ENCODE data around the gene MAST2. TPM values are rescaled to one million over a fixed set of nuclear protein-coding genes. Genes with fewer than 3 reads are reported as not detected.

Gene MAST2
- total and polyA plus RNA-seq, 2 donors (not counting 3 experiments of a cell fraction or from before 2014, with no cell fraction given) = 25.0 to 41.2 TPM

- BruUV-seq (replicated peaks) = no TSS peak
- no peak overlapping the region for H3K4me3 ChIP-seq (replicated peaks in 1 of 3; ENCODE audit: insufficient read depth in 1 of 3, low read depth in 1 of 3, low read length in 3 of 3)
- H3K36me3 ChIP-seq (ENCODE audit: control insufficient read depth in 2 of 2, extremely low read depth in 1 of 2, insufficient read depth in 2 of 2, low read length in 2 of 2) = peaks cover 0 to 4% of the 10 kb centered on the region in 2 experiments
- no peaks in the 10 kb centered on the region for H4K20me1 ChIP-seq (replicated peaks; ENCODE audit: control insufficient read depth, extremely low read depth, insufficient read depth, low read length)
- H3K9me3 ChIP-seq (replicated peaks; ENCODE audit: control insufficient read depth, insufficient read depth, low read length) = no peaks in the 10 kb centered on the region
- H3K27me3 ChIP-seq (ENCODE audit: control insufficient read depth in 2 of 2, insufficient read depth in 2 of 2, low read length in 2 of 2) = no peaks in the 10 kb centered on the region
- no peaks in the 10 kb centered on the region for H3K79me2 ChIP-seq (ENCODE audit: control insufficient read depth, insufficient read depth, low read length)
- no peaks in the 10 kb centered on the region for H3K4me1 ChIP-seq (ENCODE audit: control insufficient read depth, extremely low read depth, insufficient read depth, low read length)
- TF ChIP-seq MAX (IDR thresholded peaks at IDR 0.05; ENCODE audit: insufficient read depth, insufficient read length) (no peak), EZH2 (IDR thresholded peaks at IDR 0.05; ENCODE audit: borderline replicate concordance, low read depth, low read length, severe bottlenecking) (no peak), GATA2 (IDR thresholded peaks at IDR 0.05; ENCODE audit: insufficient read depth, insufficient read length, low read depth, low read length) (no peak), MYC (IDR thresholded peaks at IDR 0.05; ENCODE audit: low read depth, low read length) (no peak), CTCF (IDR thresholded peaks at IDR 0.05; ENCODE audit: extremely low read depth in 1 of 2, insufficient read depth in 1 of 2, low read depth in 1 of 2, low read length in 2 of 2) (no peak), POLR2A (IDR thresholded peaks at IDR 0.05; ENCODE audit: low read depth, low read length) (no peak), FOS (IDR thresholded peaks at IDR 0.05; ENCODE audit: borderline replicate concordance, insufficient read depth, low read length) (no peak), JUN (IDR thresholded peaks at IDR 0.05; ENCODE audit: borderline replicate concordance, insufficient read depth, insufficient read length, low read depth) (no peak), POLR2AphosphoS5 (IDR thresholded peaks at IDR 0.05; ENCODE audit: insufficient read depth, low read depth, low read length) (no peak)
- ChIA-PET CTCF (no interaction called here), POLR2A (no interaction called here)
- dilution Hi-C loops (cut with MboI; ENCODE audit: extremely low pct_ligation_motif_present, low sequenced_read_pairs) (loop anchor here (25.0 kb wide), 1 partner anchor 159 kb away; the partner anchor contains the start of genes P3R3URF, POMGNT1 and TSPAN1), intact Hi-C loops (cut with micrococcal nuclease) (no loop called here)
- H2AFZ ChIP-seq (ENCODE audit: low read depth, low read length) = no peak overlapping the region
- DNase-seq (ENCODE audit: low read depth, low spot score) = no peak
- H3K9ac ChIP-seq (replicated peaks; ENCODE audit: extremely low read depth, insufficient read depth, low read length) = no peak overlapping the region
- H3K4me2 ChIP-seq (ENCODE audit: insufficient read depth, low read length) = no peak overlapping the region
- FAIRE-seq = no peak
- no peaks in the 10 kb centered on the region for H3K9me1 ChIP-seq (replicated peaks; ENCODE audit: control insufficient read depth, extremely low read depth, insufficient read depth, low read length)
- no peak overlapping the region for H3K27ac ChIP-seq (ENCODE audit: insufficient read depth, low read depth, low read length)
Measured at GRCh38 chr1:46027788-46028573, 224.6 kb downstream of the MAST2 start.

Data from endothelial cell of umbilical vein (primary cell).